GM21515 (cell line): Measurements from ENCODE around the gene BABAM1.

Experiments
- ATAC-seq: cut with Tn5 transposase; IDR thresholded peaks from one replicate; pipeline ENCODE4 v1.9.1; 2021; ENCODE audit not compliant: unreplicated experiment

The BABAM1 gene

DNA sequence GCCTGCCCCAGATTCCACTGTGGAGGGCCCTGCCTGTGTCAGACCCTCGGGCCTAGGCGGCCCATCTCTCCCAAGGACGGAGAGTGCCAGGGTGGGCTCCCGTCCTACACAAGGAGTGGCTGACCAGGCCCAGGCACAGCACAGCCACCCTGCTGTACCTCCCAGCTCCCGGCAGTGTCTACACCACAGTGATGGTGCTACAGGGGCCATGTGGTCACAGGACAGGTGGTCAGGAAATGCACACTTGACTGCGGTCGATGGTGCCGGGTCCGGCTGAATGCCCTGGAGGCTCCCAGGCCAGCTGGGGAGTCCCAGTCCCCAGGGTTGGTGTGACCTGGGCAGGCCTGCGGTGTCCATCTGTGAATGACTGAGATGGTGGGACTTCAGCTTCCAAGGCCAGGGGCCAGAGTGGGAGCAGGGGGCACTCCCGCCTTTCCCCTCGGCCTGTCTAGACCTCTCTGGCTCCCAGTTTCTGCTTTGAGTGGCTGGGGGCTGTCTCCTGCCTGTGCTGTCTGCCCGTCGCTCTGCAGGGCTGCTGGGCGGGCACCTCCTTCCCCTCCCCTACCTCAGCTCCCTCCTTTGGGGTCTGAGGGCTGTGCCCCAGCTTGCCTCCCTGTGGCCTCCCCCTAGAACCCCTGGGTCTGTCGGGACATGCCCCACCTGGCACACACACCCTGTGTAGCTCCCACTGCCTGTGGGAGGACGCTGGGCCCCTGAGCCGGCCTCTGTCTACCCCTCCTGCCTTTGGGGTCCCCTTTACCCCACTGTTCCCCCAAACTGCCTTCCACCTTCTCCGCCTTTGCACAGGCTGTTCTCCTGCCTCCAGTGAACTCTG is 54.6 kb downstream of the BABAM1 start:
- ATAC-seq = no peak

DNA sequence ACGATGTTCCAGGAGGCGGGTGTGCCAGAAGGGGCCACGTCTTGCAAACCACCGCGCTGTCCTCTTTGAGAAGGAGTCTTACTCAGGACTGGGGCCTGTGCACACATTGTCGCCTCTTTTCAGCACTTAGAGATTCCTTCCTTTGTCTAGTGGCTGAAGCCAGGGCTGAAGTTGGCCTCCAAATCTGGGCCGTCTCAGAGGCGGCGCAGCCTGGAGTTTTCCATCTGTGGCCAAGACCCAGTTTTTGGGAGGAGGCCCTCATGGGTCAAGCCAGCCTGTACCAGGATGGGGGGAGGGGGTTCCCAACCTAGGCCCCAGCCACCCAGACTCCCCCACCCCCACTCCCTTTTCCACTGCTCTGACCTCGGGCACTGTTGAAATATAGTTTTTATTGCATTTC is 55.6 kb downstream of the BABAM1 start:
- ATAC-seq = no peak

DNA sequence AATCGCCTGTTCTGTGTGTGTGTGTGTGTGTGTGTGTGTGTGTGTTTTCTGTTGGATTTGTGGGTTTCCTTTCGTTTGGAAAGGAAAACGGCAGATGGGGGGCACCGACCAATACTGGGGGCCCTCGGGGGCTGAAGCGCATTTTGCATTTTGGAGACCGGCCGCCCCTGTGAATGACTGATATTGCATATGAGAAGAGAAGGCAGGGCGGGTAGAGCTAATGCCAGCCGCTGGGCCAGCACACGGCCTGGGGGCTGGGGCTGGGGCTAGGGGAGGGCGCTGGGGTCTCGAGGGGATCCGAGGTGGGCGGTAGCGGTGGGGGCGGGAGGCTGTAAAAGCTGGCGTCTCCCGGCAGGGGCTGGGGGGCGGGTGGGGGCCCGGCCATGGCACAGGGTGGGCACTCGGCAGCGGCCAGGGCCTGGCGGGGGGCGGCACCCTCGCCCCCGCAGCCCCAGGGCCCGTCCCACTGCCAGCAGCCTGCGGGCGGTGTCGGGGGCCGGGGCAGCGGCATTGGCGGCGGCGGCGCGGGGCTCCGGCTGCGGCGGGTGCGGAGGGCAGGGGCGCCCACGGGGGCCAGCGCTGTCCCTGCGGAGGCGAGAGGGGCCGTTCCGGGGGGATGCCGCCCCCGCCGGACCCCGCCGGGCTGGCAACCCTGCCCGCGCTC is 56.2 kb downstream of the BABAM1 start:
- ATAC-seq = no peak

DNA sequence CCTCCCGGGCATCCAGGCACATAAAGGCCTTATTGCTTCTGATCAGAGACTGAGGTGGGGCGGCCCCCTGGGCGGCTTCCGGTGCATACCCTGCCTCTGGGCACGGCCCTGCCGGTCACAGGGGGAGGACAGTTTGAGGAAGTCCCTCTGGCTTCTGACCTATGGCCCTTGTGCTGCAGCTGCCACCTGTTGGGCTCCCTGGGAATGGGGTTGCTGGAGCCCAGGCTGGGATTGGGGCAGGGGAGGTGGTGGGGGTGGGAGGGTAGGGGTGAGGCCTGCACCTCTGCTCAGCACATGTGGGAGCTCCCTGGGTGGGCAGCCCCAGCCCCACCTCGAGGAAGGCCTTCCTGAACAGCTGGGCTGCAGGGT is 56.7 kb downstream of the BABAM1 start:
- no peak for ATAC-seq

DNA sequence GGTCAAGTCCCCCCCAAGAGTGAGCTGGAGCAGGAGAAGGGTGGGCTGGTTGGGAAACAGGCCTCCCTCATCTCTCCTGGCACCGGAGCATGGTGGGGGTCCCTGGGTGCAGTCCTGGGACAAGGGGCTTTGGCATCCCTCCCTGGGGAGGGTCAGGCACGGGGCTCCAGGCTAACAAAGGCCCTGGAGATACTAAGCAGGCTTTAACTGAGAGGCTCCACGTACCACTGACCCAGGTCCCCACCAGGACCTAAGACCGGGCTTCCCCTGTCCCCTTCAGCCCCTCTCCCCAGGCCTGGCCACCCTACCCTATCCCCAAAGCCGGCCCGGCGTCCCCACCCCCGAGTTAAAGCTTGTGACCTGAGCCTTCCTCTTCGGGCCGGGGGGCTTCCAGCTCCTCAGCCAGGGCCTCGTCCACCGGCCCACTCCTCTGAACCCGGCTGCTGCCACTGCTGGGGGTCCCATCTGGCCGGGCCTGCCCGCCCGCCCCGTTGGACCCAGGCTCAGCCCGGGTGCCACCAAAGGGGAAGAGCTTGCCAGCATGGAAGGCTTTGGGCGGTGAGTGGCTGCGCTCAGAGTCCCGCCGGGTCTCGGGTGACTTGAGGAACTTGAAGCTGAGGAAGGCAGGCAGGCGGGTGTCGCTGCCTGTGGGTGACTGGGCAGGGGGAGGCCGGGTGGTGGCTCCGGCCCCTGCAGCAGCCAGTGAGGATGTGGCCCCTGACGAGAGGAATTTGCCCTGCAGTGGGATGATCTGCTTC is 57.3 kb downstream of the BABAM1 start:
- no peak for ATAC-seq

DNA sequence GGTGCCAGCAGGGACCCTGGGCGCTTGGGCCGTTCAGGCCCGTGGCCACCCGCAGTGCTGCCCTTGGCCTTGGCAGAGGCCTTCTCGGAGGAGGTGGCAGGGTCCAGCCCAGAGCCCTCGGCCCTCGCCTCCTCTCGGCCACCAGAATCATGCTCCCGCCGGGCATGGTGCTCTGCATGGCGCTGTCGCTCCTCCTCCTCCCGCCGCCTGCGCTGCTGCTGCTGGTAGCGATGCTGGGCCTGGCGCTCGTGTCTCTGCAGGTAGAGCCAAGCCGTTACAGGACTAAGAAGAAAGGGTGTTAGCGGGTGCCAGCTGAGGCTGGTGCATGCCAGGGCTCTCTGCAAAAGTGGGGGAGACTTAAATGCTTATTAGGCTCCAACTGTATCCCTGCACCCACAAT is 57.9 kb downstream of the BABAM1 start:
- ATAC-seq = no peak

DNA sequence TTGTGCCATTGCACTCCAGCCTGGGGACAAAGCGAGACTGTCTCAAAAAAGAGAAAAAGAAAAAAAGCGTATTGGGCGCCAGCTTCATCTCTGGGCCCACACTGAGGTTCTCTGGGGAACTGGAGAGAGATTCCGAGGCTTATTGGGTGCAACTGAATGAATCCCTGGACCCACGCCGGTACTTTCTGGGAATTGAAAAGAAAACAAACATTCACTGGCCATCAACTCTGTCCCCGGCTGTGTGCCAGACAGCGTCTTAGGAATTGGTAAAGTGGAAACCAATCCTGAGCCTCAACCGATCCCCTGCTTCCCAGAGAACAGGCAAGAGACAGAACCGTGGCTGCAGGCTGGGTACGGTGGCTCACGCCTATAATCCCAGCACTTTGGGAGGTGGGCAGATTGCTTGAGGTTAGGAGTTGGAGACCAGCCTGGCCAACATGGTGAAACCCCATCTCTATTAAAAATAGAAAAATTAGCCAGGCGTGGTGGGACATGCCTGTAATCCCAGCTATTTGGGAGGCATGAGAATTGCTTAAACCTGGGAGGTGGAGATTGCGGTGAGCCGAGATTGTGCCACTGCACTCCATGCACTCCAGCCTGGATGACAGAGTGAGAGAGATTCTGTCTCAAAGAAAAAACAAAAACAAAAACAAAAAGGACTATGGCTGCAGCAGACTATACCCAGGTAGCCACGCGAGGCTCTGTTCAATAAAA is 58.8 kb downstream of the BABAM1 start:
- ATAC-seq = no peak

DNA sequence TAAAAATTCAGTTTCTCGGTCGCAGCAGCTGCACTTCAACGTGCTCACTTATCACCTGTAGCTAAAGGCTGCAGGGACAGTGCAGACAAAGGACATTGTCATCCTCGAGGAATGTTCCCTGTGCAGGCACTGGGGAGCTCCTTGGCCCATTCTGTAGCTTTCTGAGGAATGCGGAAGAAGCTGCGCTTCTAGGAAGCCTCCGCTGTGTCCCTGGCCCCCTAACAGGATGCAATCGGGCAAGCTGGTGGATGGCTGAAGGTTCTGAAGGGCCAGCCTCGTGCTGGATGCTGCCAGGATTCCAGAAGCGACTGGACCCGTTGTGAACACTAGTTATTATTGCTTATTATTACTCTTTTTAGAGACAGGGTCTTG is 59.3 kb downstream of the BABAM1 start:
- no peak for ATAC-seq

DNA sequence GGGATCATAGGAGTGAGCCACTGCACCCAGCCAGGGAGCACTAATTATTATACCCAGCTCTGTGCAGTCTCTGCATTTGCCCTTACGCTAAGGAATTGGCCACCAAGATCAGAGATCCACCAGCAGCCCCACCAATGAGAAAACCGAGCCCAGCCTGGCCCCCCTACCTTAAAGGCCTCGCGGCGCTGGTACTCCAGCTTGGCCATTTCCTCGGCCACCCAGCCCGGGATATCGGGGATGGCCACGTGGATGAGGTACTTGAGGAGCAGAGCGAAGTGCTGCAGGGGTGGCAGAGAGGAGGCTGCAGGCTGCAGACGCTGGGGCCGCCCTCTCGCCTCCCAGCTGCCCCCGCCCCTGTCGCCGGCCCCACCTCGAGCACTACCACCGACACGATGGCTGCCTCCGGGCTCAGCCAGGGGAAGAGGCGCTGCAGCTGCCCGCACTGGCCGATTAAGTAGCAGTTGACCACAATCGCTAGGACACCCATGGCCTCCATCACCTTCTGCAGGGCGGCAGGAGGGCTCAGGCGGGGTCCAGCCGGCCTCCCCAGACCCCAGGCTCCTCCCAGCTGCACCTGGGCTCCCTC is 59.9 kb downstream of the BABAM1 start:
- no peak for ATAC-seq

DNA sequence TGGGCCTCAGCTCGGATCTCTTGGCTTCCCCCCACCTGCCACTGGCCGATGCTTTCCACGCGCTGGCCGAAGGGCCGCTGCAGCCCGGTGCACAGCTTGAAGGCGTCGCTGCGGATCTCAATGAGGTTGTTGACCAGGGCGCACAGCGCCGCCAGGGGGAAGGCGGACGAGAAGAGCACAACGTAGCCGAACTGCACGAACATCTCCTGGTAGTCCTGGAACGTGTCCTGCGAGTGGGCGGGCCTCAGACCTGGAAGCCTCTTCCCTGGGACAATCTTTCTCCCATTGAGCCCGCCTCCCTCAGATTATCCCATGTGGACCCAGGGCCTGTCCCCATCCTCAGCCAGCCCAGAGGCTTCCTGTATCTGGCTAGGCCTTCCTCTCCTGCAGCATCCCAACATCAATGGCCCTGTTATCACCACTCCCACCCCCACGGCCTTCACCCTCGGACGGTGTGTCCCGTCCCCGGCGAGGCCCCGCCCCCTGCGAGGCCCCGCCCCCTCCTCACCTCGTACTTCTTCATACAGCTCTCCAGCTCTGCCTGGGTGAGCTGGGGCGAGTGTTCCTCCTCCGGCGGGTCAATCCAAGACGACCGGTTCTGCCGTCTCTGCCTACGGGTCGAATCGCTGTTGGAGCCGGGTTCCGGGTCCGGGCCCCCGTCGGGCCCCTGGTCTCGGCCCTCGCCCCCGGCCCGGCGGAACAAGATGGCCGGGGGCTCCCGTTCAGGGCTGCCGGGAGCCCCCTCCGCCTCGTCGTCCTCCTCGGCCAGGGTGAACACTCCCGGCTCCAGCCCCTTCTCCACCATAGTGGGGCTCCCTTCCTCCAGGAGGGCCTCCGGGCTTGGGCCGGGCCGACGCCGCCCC is 60.6 kb downstream of the BABAM1 start:
- ATAC-seq = no peak
